ENCODE data around the gene POU2F3.
A peak's percentile ranks its signal among the peaks of the same experiment; 100 is the strongest.

DNA sequence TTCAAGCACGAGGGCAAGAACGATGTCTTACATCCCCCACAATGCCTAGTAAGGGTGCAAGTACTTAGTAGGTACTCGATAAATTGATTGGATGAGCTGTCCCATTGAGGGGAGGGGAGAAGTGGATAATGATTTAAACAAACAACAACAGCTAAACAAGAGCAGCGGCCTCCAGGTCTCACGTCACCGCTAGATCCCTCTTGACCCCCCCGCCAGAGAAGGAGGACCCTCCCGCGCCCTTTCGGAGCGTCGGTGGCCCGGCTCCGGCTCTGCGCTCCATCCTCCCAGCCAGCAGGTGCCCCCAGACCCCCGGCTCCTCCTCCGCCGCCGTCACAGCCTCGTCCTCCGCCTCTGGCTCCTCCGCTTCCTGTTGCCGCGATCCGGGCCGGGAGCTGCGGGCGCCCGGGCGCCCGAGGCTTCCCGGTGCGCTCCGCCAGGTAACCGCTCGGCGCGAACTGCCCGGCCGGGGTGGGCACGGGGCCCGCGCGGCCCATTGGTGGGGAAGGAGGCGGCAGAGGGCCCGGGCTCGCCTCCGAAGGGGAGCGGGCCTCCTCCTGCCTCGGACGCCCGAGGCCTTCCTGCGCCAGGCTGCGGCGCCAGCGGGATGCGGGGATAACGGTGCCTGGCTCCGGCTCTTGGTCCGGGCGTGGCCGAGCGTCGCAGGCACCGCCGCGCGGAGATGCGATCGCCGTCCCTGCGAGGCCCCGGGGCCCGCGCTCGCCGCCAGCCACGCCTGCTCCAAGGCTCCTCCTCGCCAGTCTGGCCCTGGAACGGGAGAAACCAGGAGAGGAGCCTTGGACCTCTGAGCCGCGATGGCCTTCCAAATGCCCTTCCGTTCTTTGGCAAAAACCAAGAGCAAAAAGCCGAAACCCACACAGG lies 85.2 kb downstream of the POU2F3 start, which contains the start of gene TLCD5:
- TF ChIP-seq, protein P1, sequence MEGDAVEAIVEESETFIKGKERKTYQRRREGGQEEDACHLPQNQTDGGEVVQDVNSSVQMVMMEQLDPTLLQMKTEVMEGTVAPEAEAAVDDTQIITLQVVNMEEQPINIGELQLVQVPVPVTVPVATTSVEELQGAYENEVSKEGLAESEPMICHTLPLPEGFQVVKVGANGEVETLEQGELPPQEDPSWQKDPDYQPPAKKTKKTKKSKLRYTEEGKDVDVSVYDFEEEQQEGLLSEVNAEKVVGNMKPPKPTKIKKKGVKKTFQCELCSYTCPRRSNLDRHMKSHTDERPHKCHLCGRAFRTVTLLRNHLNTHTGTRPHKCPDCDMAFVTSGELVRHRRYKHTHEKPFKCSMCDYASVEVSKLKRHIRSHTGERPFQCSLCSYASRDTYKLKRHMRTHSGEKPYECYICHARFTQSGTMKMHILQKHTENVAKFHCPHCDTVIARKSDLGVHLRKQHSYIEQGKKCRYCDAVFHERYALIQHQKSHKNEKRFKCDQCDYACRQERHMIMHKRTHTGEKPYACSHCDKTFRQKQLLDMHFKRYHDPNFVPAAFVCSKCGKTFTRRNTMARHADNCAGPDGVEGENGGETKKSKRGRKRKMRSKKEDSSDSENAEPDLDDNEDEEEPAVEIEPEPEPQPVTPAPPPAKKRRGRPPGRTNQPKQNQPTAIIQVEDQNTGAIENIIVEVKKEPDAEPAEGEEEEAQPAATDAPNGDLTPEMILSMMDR (IDR thresholded peaks at IDR 0.05 in 4 of 5, conservative IDR thresholded peaks at IDR 0.05 in 1 of 5): no peak
- peak; percentile 36 to 56 for TF ChIP-seq POLR2A (IDR thresholded peaks at IDR 0.05)

Measured in gastrocnemius medialis (tissue), 4 donors.